Dedifferentiated amniotic fluid mesenchymal stem cell (primary cell): Measurements from ENCODE around the gene RHOG.
A peak's percentile ranks its signal among the peaks of the same experiment; 100 is the strongest.

Experiments used
- DNase-seq: peaks from one replicate; pipeline ENCODE4 v3.0.0-alpha.2; 2016; ENCODE audit errors: extremely low spot score

The RHOG gene

DNA sequence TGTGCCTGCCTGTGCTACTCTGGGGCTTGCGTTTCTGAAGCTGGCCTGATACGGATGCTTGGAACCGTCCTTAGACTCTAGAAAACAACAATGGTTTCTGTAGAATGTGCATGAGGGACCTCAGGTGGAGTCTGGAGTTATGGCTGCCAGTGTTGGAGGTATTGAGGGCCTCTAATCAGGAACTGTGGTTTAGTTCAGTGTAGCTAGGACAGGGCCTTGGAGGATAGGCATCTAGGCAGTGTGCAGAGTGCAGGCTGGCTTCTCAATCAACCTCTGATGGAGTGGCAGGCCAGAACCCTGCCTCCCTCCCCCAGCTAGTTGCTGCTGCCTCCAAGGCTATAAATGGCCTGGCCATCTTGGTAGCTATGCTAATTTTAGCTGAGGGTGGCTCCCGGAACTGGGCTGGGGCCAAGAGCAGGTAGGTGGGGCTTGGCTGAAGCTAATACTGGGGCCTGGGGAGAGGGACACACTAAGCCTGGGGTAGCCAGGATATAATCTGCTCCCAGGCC, 18.7 kb upstream of the RHOG start:
- DNase-seq: no peak

DNA sequence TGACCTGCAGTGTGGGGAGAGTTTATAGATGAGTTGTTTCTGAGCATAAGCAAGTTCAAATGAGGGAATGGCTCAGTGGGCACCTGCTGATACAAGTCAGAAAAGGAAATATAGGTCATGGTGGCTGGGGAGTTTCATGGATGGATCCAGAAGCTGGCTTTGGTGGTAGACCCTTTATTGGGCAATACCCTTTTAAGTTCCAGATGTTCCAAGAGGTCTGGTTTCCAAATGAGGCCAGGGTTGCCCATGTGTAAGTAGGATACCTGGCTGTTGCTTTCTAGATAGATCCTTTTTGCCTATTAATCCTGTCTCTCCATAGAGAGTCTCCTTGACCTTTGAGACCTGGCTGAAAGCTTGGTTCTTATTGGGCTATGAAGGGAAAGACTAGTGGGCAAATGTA, 16.9 kb upstream of the RHOG start:
- DNase-seq: no peak

DNA sequence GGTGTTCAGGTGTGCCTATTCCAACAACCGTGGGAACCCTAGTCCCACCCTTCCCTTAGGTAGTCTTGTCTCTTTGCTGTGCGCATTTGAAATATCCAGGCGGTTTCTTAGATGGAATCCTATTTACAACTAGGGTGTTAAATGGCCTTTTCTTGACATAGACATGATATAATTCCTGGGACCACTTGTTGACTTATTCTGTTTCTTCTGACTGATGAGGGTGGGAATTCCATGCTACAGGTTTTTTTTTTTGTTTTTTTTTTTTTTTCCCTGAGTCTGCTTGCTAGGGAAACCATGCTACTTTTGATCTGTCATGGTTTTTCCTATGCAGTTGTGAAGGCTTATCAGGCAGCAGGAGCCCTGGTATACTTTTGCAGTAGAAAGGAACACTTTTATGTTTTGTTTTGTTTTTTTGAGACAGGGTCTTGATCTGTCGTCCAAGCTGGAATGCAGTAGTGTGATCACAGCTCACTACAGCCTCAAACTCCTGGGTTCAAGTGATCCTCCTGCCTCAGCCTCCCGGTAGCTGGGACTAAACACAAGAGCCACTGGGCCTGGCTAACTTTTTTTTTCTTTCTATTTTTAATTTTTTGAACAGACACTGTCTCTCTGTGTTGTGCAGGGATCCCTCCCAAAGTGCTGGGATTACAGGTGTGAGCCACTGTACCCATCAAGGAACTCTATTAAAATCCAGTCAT, 16.2 kb upstream of the RHOG start:
- no peak for DNase-seq

DNA sequence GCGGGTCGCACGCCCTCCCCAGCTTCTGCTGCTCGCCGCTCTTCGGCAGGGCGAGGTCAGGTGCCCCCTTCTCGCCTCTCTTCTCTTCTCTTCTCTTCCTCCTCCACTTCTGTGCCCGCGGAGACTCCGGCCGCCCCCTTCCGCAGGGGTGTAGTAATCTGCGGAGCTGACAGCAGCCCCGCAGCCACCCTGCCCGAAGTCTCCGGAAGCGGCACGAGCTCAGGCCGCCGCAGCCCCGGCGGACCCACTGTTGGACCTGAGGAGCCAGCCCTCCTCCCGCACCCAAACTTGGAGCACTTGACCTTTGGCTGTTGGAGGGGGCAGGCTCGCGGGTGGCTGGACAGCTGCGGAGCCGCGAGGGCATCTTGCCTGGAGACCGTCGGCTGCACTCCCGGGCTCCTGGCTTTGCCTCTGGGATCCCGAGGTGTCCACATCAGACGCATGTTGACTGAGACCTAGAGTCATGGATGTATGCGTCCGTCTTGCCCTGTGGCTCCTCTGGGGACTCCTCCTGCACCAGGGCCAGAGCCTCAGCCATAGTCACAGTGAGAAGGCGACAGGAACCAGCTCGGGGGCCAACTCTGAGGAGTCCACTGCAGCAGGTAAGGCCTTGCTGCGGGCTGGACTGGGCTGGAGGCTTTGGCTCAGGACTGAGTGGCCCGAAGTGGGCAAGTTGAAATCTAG, 15.2 kb upstream of the RHOG start:
- DNase-seq: no peak

DNA sequence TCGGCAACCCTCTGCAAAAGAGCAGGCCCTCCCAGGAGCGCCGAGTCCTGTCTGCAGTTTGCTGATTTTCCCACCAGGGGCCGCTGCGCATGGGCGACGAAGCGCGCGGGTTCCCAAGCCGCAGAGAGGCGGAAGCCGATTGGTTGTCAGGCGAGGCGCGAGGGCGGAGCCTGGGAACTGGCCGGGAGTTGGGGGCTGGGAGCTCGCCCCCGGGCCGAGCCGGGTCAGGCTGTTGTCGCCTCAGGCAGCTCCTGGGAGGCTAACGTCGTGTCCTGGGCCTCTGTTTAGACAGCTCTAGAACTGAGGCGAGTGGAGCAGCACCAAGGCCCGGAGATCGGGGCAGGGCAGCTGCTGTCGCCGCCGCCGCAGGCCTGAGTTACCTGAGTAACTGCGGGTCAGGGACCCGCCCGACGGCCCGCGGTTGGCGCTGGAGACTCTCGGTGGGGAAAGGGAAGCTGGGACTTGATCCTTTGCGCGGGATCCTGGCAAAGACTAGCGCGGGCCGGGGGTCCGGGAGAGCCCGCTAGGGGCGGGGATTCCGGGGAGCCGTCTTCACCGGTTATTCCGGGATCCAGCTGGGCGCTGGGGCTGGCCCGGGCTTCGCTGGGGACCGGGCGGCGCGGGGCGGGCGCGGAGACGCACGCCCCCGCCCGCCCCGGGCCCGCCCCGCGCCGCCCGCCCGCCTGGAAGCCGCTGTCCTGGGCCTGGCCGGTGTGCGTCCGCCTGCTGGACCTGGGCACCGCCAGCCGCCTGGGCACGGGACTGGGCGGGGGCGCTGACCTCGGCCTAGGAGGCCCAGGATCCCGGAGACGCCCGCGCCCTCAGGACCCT, 14.4 kb upstream of the RHOG start, which contains the start of gene STIM1:
Gene STIM1 (plus strand): TSS at position 688 of the 831 bp plus-strand sequence. CDS start 607 bp downstream, outside the sequence.
- DNase-seq: peak; percentile 93

DNA sequence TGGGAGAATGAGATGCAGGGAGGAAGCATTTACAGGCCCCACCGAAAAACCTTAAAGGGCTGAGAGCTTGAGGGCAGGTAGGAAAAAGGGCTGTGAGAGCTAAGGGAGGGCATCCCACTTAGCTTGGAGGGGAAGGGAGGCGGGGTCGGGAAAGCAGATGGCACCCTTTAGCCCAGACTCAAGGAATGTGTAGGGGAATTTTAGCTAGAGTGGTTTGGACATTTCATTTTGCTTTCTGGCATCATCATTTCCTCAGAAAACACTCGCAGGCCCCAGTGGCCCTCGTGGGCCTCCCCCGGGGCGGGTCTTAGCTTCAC, 13.9 kb upstream of the RHOG start:
- no peak for DNase-seq

DNA sequence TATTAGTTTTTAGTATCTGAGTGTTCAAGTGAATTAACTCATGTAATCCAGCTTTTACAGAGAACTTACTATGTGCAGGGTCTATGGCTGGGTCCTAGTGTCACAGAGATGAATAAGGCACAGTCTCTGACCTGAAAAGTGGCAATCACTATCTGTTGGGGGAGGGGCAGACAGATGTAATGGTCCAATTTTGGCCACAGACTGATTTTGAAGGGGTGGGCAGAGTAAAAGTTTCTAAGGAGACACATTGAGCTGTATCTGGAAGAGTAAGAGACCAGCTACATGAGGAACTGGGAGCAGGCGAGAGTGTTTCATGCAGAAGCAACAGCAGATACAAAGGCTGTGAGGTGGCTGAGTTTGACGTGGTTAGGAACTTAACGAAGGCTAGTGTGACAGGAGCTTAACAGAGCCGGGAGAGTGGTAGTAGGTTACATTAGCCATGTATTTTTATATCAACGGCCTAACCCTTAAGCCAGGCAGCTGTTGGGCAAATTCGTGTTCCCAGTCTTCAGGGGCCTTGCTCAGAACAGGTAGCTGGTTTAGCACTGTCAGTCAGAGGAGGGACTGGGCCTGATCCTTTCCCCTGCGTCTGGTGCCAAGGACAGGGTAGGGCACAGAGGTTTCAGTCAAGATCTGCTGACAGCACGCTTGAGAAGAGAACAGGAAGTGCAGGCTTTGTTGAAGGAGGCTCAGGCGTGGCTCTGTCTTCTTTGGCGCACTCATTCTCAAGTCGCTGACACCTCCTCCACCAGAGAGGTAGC, 13.3 kb upstream of the RHOG start:
- DNase-seq: no peak

DNA sequence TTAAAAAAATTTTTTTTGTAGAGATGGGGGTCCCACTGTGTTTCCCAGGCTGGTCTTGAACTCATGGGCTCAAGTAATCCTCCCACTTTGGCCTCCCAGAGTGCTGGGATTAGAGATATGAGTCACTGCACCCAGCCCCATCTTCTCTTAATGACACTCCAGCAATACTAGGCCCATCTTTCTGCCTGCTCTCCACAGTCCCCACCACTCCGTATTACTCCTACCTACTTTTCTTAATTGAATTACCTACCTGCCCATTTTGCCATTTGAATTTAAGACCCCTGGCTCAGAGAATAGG, 12.7 kb upstream of the RHOG start:
- no peak for DNase-seq

DNA sequence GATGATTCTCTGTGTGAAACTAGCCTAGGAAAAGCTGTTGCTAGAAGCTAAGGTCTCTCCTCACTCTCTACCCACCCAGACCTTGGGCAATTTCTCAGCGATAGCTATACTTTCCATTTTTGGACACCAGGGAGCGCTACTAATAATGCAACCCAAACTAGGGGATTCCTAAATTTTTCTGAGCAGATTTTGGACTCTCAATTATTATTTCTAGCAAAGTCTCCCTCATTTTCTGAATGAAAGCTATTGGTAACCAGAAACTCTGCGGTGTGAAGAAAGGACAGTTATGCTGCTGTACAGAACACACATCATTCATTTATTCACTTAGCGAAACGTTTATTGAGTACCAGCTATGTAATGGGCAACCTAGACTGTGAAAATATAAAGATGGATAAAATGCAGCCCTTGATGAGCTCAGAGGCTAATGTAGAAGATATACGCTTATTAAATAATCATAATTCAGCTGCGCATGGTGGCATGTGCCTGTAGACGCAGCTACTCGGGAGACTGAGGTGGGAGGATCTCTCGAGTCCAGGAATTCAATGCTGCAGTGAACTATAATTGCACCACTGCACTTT, 8.6 kb upstream of the RHOG start:
- peak; percentile 43 for DNase-seq

DNA sequence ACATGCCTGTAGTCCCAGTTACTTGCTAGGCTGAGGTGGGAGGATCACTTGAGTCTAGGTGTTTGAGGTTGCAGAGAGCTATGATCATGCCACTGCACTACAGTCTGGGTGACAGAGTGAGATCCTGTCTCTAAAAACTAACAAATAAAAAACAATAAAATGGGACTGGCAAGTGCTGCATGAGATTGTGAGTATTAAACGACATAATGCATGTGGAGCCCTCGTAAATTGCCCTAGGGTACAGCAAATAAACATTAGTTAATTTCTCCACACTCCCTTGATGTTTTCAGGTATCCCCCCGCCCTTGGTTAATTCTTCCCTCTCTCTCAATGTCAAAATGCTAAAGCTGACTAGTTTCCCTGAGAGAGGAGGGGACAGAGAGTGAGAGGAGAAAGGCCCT, 4.9 kb upstream of the RHOG start:
- no peak for DNase-seq

DNA sequence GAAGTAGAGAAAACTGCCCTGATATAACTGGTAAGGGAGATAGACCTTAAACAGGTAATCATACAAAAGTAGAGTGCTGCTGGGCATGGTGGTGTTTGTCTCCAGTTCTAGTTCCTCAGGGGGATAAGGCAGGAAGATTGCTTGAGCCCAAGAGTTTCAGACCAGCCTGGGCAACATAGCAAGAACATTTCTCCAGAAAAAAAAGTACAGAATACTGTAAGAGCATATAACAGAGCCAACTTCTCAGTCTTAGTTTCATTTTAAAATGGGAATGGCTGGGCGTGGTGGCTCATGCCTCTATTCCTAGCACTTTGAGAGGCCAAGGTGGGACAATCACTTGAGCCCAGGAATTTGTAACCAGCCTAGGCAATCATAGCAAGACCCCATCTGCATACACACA, 4.5 kb upstream of the RHOG start:
- DNase-seq: no peak

DNA sequence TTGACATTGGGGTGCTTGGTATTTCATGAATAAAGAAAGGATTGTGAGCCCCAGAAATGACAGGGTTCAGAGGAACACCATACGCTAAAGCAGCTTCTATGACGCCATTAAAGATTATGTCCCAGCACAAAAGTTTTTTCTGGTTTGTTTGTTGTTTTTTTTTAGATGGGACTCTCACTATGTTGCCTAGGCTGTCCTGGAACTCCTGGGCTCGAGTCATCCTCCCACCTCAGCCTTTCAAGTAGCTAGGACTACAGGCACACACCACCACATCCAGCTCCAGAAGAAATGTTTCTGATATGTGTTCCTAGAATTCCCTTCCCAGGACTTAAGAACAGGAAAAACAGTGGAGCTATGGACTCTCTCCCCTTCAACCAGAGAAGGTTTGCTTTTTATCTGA, 2.6 kb upstream of the RHOG start:
- DNase-seq: no peak

DNA sequence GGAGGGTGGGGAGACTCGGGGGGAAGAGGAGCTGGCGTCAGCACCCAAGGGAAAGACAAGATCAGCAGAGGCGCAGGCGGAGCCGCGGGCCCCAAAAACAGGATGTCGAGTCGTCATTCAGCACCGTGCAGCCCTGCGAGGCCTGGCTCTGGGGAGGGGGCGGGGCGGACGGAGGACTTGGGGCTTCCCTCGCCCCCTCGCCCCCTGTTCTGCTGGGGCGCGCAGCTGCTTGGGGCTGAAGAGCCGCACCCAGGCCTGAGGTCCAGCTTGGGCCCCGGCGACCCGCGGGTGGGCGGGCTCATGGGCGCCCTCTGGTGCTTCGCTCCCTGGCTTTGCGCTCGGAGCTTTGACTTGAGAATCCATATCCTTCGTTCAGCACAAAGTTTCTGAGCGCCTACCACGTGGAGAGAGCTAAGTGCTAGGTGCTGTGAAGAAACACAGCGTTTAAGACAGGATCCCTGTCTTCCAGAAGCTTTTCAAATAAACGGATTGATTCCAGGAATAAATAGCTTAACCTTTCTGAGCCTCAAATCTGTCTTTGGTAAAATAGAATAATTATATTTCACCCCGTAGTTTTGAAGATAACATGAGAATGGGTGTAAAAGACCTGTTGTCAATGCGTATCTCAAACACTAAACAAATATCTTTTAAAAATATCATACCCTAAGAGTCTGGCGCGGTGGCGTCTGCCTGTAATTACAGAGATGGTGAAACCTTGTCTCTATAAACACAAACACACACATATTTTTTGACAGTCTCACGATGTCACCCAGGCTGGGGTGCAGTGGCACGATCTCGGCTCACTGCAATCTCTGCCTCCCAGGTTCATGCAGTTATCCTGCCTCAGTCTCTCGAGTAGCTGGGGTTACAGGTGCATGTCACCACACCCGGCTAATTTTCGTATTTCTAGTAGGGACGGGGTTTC, 929 bp upstream of the RHOG start:
- DNase-seq: peak; percentile 77

DNA sequence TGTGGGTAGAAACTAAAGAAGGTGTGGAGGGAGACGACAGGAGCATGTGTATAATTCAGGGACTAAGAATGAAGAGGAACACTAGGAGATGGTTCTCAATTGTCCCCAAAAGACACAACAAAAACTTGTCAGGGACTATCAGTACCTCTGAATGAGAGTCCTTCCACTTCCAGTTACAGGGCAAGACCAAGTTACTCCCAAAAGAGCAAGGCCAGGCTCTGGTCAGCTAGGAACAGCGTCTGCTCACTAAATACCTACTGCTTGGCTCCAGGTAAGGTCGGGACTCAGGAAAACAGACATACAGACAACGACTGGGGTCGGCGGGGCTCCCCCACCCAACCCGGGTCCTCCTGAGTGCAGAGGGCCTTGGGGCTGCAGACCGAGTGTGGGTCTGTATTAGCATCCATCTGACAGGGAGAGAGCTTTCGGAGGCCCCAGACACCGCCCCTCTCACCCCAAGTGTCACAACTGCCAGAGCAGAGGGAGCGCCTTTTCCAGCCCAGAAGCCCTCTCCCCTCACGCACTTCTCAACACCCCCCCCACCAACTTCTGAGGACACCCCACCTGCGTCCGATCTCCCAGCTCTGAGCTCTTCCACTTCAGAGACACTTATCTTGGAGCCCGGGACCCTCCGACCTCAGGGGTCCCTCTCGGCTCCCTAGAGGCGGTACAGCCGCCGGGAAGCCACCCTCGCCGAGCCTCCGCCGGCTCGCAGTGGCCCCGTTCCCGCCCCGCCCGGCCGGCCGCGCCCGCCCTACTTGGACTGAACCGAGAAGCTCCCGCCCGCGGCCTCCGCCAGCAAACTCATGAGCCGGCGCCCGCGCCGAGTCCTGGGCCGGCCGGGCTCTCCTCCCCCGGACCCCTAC, 522 bp downstream of the RHOG start:
- DNase-seq: no peak

DNA sequence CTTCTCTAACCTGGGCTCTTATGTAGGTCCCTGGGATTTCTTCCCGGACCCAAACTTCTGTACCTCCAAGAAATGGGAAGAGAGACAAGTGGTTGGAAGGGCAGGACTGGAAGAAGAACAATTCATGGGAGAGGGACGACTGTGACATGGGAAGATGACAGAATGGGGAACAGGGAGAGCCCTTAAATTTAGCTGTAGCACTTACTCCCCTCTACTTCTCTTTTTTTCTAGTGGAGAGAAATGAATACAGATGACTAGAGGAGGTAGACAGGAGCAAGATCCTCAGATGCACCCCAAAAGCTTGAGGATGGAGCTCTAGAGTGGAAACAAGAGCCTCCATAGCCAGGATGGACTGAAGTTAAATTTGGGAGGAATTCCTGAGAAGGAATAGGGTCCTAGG, 2.3 kb downstream of the RHOG start:
- no peak for DNase-seq

DNA sequence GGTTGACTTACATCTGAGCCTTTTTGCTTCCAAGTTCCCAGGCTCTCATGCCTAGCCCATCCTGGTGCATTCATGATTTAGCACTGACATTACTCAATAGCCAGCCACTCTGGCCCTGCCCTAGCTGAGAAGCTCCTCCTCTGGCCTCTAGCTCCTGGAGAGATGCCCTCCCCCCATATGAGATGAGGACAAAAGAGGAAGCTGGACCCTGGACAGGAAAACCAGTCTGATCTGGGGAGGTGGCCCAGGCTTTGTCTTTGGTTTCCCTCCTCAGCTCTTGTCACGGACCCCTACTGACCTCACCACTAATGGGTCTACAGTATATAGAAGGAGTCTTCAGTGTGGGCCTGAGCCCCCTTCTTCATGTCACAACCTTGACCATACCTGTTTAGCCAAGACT, 3.0 kb downstream of the RHOG start:
- no peak for DNase-seq

DNA sequence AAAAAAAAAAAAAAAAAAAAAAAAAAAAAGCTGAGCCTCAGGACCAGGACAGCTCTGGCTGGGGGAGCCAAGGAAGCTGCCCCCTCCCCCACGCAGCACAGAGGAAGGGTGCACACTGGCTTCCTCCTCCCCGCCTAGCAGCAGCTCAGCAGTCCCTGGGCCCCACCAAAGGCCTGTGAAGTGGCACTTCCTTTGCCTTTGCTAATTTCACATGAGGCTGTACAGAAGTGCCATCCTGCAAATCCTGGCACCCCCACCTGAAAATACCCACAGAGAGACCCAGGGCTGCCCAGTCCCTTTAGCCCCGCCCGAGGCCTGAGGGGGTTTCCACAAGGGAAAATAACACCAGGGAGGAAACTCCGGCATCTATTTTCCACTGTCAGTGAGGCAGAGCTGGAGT, 3.9 kb downstream of the RHOG start:
- no peak for DNase-seq

DNA sequence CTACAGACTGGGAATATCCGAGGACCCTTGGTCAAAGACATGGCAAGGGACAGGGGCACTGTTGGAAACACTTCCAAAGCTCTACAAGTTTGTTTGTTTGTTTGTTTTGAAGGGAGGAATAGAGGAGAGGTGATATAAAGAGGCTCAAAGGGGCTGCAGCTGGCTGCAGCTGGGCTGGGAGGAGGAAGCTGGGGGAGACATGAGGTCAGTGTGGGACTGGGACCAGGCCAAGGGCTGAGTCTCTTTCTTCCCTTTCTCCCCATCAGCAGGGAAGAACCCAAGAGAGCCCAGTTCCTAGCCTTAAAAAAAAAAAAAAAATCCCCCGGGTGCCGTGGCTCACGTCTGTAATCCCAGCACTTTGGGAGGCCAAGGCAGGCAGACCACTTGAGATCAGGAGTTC, 5.0 kb downstream of the RHOG start:
- no peak for DNase-seq

DNA sequence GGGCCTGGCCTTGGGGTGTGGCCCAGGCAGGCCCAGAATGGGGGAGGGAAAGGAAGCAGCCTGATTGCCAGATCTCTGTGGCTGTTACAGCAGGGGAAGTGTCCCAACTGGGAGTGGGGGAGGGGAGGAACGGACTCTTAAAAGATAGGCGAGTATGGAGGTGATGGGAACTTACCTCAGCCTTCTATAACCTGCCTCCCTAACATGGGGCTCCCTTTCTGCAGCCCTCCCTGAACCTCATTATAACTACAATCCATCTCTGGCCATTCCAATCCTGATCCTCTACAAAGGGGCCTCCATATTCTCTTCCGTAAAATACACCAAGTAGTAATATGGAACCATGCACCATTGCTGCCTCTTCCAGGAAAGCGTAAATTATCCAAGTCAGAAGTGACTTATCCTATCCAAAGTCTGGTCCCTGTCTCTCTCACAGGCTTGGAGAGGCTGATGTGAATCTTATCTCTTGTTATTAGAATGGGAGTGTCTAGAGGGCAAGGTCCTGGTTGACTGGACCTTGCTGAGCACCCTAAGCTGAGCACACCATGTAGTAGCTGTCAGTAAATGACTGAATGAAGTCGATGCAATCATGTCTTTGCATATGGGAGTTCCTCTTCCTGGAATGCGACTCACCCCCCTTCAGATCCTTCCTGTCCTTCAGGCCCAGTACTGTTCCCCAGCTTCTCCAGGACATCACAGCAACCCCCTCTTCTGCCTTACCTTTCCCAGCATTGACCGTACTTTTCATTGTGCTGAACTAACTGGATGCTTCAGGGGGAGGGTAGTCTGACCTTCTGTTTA, 5.9 kb downstream of the RHOG start:
- DNase-seq: no peak
